GM12878 (cell line): ENCODE results near the gene GPC5. TPM values are rescaled to one million over a fixed set of nuclear protein-coding genes. Genes with fewer than 3 reads are reported as not detected.

Experiments
- ATAC-seq: fragments of 200-7000 bp; cut with Tn5 transposase; 3 replicates; pipeline ENCODE4 v1.9.1; 2020; ENCODE audit warnings: mild to moderate bottlenecking, moderate library complexity
- BruUV-seq: library from RNA; stranded (reverse); fragments of 400-500 nt; replicated peaks from 2 replicates; lab custom pipeline; 2021; lab: Mats Ljungman, UMichigan
- CTCF ChIA-PET: fragments of 300-600 bp; sonication (Branson Sonifier 250); formaldehyde crosslinking; extraction: SDS; loops from one replicate; lab custom pipeline; 2021; ENCODE audit warnings: inconsistent platforms; lab: Yijun Ruan, JAX
- POLR2A ChIA-PET: fragments of 350-600 bp; formaldehyde crosslinking; extraction: SDS; loops from one replicate; lab custom pipeline; 2021; ENCODE audit warnings: inconsistent platforms; lab: Charles Lee
- RAD21 ChIA-PET: fragments of 300-600 bp; sonication (Branson Sonifier 250); formaldehyde crosslinking; loops from one replicate; lab custom pipeline; 2023; ENCODE audit warnings: antibody characterized with exemption; ENCODE audit not compliant: unreplicated experiment; lab: Charles Lee
- SMC1A ChIA-PET: fragments of 300-600 bp; sonication (Branson Sonifier 250); formaldehyde crosslinking; loops from one replicate; lab custom pipeline; 2023; ENCODE audit not compliant: unreplicated experiment, uncharacterized antibody; lab: Charles Lee
- DNase-seq: peaks from one replicate; pipeline ENCODE4 v3.0.0-alpha.2; 2011; ENCODE audit warnings: low read depth, low spot score
- FAIRE-seq: peaks from 3 replicates; lab custom pipeline; 2011; peaks lifted over from hg19 to GRCh38; lab: Jason Lieb, UNC
- H2AFZ ChIP-seq: 2 replicates; pipeline ENCODE4 v1.6.0; 2011; ENCODE audit warnings: low read depth, low read length, control low read depth; ENCODE audit not compliant: control insufficient read depth
- H3K27ac ChIP-seq: 2 replicates; pipeline ENCODE4 v1.5.1; 2011; ENCODE audit warnings: control low read depth; ENCODE audit not compliant: control insufficient read depth, insufficient read depth
- H3K27me3 ChIP-seq, 2 experiments: replicated peaks in 1 of 2; 2 replicates each; pipeline versions ENCODE4 v1.6.0 to v1.6.1; 2011; ENCODE audit warnings: low read length in 1 of 2; ENCODE audit not compliant: control insufficient read depth in 2 of 2, insufficient read depth in 2 of 2
- H3K36me3 ChIP-seq, 2 experiments: 2 replicates each; pipeline ENCODE4 v1.5.1; 2011; ENCODE audit warnings: low read length in 1 of 2; ENCODE audit not compliant: control insufficient read depth in 2 of 2, insufficient read depth in 2 of 2
- H3K4me1 ChIP-seq: 2 replicates; pipeline ENCODE4 v1.6.1; 2011; ENCODE audit warnings: mild to moderate bottlenecking, low read length, moderate library complexity, mixed read lengths; ENCODE audit not compliant: control insufficient read depth, insufficient read depth
- H3K4me2 ChIP-seq: 2 replicates; pipeline ENCODE4 v1.6.0; 2011; ENCODE audit warnings: control low read depth; ENCODE audit not compliant: control insufficient read depth, insufficient read depth
- H3K4me3 ChIP-seq: fragments of 200-600 bp; sonication (generic); 2 replicates; pipeline ENCODE4 v1.5.1; 2016
- H3K79me2 ChIP-seq: 2 replicates; pipeline ENCODE4 v1.6.0; 2011; ENCODE audit warnings: low read length; ENCODE audit not compliant: control insufficient read depth, insufficient read depth
- H3K9ac ChIP-seq: 2 replicates; pipeline ENCODE4 v1.8.0; 2011; ENCODE audit warnings: low read length, control low read depth, mixed read lengths; ENCODE audit not compliant: control insufficient read depth, insufficient read depth
- H3K9me3 ChIP-seq: replicated peaks from 3 replicates; pipeline ENCODE4 v1.5.1; 2011; ENCODE audit warnings: mild to moderate bottlenecking, low read length; ENCODE audit not compliant: control insufficient read depth, insufficient read depth
- H4K20me1 ChIP-seq: 2 replicates; pipeline ENCODE4 v1.6.0; 2011; ENCODE audit not compliant: control insufficient read depth, insufficient read depth
- ATF3 ChIP-seq: IDR thresholded peaks from 2 replicates; pipeline ENCODE4 v1.6.1; 2011; ENCODE audit warnings: low read depth, mild to moderate bottlenecking, low read length, moderate library complexity, borderline replicate concordance; ENCODE audit errors: extremely low read depth
- CHD2 ChIP-seq: IDR thresholded peaks from 2 replicates; pipeline ENCODE4 v1.6.1; 2011; ENCODE audit warnings: low read depth, low read length, improper control_type of control experiment, borderline replicate concordance
- JUNB ChIP-seq: IDR thresholded peaks from 2 replicates; pipeline ENCODE4 v1.6.1; 2016; ENCODE audit warnings: antibody characterized with exemption, mild to moderate bottlenecking
- MAX ChIP-seq: IDR thresholded peaks from 2 replicates; pipeline ENCODE4 v1.6.1; 2012; ENCODE audit warnings: low read depth, low read length, improper control_type of control experiment
- PML ChIP-seq: IDR thresholded peaks from 2 replicates; pipeline ENCODE4 v1.6.1; 2012; ENCODE audit warnings: low read length, inconsistent platforms
- RAD21 ChIP-seq: IDR thresholded peaks from 2 replicates; pipeline ENCODE4 v1.6.1; 2011; ENCODE audit warnings: mild to moderate bottlenecking, low read depth, low read length, moderate library complexity; ENCODE audit not compliant: insufficient read depth
- RB1 ChIP-seq: fragments of 450-650 bp; formaldehyde crosslinking; IDR thresholded peaks from 2 replicates; pipeline ENCODE4 v1.6.1; 2017; ENCODE audit warnings: mild to moderate bottlenecking, borderline replicate concordance
- REST ChIP-seq: IDR thresholded peaks from 2 replicates; pipeline ENCODE4 v1.6.1; 2012; ENCODE audit warnings: mild to moderate bottlenecking, low read depth, low read length
- SMARCA5 ChIP-seq: fragments of 450-650 bp; IDR thresholded peaks from 2 replicates; pipeline ENCODE4 v1.6.1; 2017; ENCODE audit warnings: mild to moderate bottlenecking
- YBX1 ChIP-seq: fragments of 450-650 bp; IDR thresholded peaks from 2 replicates; pipeline ENCODE4 v1.6.1; 2016; ENCODE audit warnings: antibody characterized with exemption
- ZBTB4 ChIP-seq: fragments of 450-650 bp; formaldehyde crosslinking; IDR thresholded peaks from 2 replicates; pipeline ENCODE4 v1.4.0; 2022; ENCODE audit warnings: mild to moderate bottlenecking, moderate library complexity
- ZNF24 ChIP-seq: fragments of 450-650 bp; IDR thresholded peaks from 2 replicates; pipeline ENCODE4 v1.6.1; 2017; ENCODE audit warnings: antibody characterized with exemption, mild to moderate bottlenecking
- WGBS: methylation state at CpG from one replicate; pipeline ENCODE4 v1.1.6; 2016; ENCODE audit warnings: low lambda C conversion rate; ENCODE audit not compliant: insufficient replicate concordance, insufficient coverage; ENCODE audit errors: missing lambda C conversion rate; 5-methylcytosine and 5-hydroxymethylcytosine counted together
- in situ Hi-C: fragments of 300-500 bp; cut with MboI; formaldehyde crosslinking; loops from 9 replicates; pipeline ENCODE4 v1.14.3; 2018; ENCODE audit warnings: mixed read lengths
- intact Hi-C: fragments of 100-400 bp; cut with micrococcal nuclease; formaldehyde crosslinking; loops from one replicate; pipeline ENCODE4 v1.14.2; 2022; ENCODE audit not compliant: unreplicated experiment
- polyA plus RNA-seq, 11 experiments: library from polyadenylated mRNA; depleted of rRNA in 4 of 11; unstranded in 6 of 11; stranded (reverse) in 5 of 11; fragments of >200 nt; fragmentation: Nextera tagmentation in 4 of 11; fragmentation: Illumina TruSeq in 1 of 11; extraction: Ambion mirVana in 4 of 11; extraction: Trizol in 1 of 11; gene quantifications; 1 replicate in 1 of 11; 2 replicates in 10 of 11; pipeline versions ENCODE4 v1.2.1 to v1.2.3, GENCODE V29; 2011 to 2016; ENCODE audit warnings: inconsistent platforms in 2 of 11, missing spikeins in 2 of 11, low read depth in 1 of 11
- total RNA-seq, 4 experiments: library from RNA; depleted of rRNA in 3 of 4; stranded (reverse); fragments of >200 nt in 3 of 4; fragmentation: Illumina TruSeq in 1 of 4; extraction: Trizol in 1 of 4; gene quantifications; 2 replicates each; pipeline versions ENCODE4 v1.2.1 to v1.2.3, GENCODE V29; 2013 to 2021
- TF ChIP-seq, protein P1 (sequence below): IDR thresholded peaks from 2 replicates; pipeline ENCODE4 v1.6.1; 2012; ENCODE audit warnings: low read depth, low read length, improper control_type of control experiment
- TF ChIP-seq, protein P2 (sequence below): fragments of 450-650 bp; IDR thresholded peaks from 2 replicates; pipeline ENCODE4 v1.6.1; 2017; ENCODE audit warnings: mild to moderate bottlenecking, low read depth, inconsistent platforms; ENCODE audit not compliant: poor library complexity, severe bottlenecking

The GPC5 gene
- total and polyA plus RNA-seq, 10 of the 15 experiments (the other 5 are each of a cell fraction or from before 2014, with no cell fraction given) = 0.05 to 0.87 (median 0.44) TPM; not detected in 1

DNA sequence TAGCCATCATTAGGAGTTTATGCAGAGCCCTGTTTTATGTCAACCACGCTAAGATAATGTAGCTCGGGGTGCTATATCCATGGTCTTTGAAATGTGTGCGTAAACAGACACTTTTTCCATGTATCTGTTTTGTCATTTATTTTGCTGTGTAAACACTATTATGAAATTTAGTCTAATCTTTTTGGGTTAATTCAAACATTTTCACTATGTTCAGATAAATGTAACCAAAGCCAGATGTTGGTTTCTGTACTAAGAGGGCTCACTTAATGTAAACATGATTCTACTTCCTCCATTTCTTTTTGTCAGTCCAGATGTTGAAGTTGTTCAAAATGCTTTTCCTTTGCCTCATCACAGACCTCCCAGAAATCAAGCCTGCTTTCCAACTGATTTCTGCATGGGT is 1328.7 kb downstream of the GPC5 start:
- no peak overlapping the region for H2AFZ ChIP-seq
- ChIA-PET CTCF (no interaction called here), RAD21 (no interaction called here), SMC1A (interaction anchor here (0.7 to 1.8 kb wide), 2 partner anchors 10 to 1270 kb away, joined by 3 to 5 read pairs; no protein-coding TSS in a partner anchor), POLR2A (no interaction called here)
- FAIRE-seq (no peak), DNase-seq (no peak), ATAC-seq (no peak)
- 0% methylated on average over 3 of the region's 3 CpGs for WGBS
- BruUV-seq = no TSS peak
- no peak overlapping the region for H3K4me3 ChIP-seq
- intact Hi-C loops (no loop called here), in situ Hi-C loops (no loop called here)
- no peak overlapping the region for H3K27ac ChIP-seq
- H3K27me3 ChIP-seq = no peaks in the 10 kb centered on the region
- H3K79me2 ChIP-seq = no peaks in the 10 kb centered on the region
- TF ChIP-seq JUNB (no peak), RAD21 (no peak), PML (no peak), SMARCA5 (no peak), MAX (no peak), REST (no peak), ATF3 (no peak), RB1 (no peak), YBX1 (no peak), ZBTB4 (CRISPR knock-in tag) (no peak), ZNF24 (no peak), CHD2 (no peak)
- TF ChIP-seq, protein P1, sequence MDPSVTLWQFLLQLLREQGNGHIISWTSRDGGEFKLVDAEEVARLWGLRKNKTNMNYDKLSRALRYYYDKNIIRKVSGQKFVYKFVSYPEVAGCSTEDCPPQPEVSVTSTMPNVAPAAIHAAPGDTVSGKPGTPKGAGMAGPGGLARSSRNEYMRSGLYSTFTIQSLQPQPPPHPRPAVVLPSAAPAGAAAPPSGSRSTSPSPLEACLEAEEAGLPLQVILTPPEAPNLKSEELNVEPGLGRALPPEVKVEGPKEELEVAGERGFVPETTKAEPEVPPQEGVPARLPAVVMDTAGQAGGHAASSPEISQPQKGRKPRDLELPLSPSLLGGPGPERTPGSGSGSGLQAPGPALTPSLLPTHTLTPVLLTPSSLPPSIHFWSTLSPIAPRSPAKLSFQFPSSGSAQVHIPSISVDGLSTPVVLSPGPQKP = no peak
- TF ChIP-seq, protein P2, sequence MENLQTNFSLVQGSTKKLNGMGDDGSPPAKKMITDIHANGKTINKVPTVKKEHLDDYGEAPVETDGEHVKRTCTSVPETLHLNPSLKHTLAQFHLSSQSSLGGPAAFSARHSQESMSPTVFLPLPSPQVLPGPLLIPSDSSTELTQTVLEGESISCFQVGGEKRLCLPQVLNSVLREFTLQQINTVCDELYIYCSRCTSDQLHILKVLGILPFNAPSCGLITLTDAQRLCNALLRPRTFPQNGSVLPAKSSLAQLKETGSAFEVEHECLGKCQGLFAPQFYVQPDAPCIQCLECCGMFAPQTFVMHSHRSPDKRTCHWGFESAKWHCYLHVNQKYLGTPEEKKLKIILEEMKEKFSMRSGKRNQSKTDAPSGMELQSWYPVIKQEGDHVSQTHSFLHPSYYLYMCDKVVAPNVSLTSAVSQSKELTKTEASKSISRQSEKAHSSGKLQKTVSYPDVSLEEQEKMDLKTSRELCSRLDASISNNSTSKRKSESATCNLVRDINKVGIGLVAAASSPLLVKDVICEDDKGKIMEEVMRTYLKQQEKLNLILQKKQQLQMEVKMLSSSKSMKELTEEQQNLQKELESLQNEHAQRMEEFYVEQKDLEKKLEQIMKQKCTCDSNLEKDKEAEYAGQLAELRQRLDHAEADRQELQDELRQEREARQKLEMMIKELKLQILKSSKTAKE = no peak
- no peaks in the 10 kb centered on the region for H3K4me1 ChIP-seq
- H3K9ac ChIP-seq = no peak overlapping the region
- no peaks in the 10 kb centered on the region for H4K20me1 ChIP-seq
- no peak overlapping the region for H3K4me2 ChIP-seq
- H3K36me3 ChIP-seq = no peaks in the 10 kb centered on the region
- H3K9me3 ChIP-seq = no peaks in the 10 kb centered on the region
